Measurements from ENCODE around the gene NRP2. TPM values are rescaled to one million over a fixed set of nuclear protein-coding genes. Genes with fewer than 3 reads are reported as not detected.
A peak's percentile ranks its signal among the peaks of the same experiment; 100 is the strongest.

Gene NRP2
- total RNA-seq, 5 donors from 2014 or later (not counting 1 experiment from before 2014, with no cell fraction given): 0.85 to 1.1 (median 0.93) TPM; not detected in 2

DNA sequence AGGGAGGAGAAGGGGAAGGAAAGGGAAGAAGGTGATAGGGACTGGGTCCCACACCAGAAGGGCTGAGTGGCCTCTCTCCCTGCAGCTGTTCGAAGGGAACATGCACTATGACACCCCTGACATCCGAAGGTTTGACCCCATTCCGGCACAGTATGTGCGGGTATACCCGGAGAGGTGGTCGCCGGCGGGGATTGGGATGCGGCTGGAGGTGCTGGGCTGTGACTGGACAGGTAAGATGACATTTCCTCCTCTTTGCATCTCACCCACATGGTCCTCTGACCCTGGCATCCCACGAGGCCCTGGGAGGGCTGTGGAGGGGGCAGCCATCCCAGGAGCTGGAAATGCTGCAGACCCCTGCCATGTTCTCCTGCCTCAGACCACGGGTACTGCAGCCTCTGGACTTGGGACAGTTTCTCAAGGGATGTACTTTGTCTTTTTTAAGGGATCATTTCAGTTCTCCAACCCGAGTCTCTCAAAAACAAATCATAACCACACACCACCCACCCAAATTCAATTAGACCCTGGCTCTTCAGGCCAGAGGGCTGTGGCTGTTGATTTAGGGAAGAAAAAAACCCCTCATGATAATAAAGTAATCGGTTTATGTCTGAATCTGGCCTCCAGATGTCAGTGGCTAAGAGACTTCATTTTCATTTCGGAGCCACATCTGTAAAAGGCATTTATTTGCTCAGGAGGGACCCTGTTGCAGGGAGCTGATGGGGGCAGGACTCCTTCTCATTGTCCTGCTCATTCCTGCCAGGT is 63.5 kb downstream of the NRP2 start:
- H3K36me3 Mint-ChIP-seq: no peaks in the 10 kb centered on the region
- no peak overlapping the region for H3K27ac ChIP-seq (ENCODE audit: low read length)
- CTCF ChIA-PET: no interaction called here
- no peaks in the 10 kb centered on the region for H3K9me3 ChIP-seq
- peaks cover 14 to 18% of the 10 kb centered on the region in 2 donors for H3K27me3 Mint-ChIP-seq
- H3K4me1 Mint-ChIP-seq: no peaks in the 10 kb centered on the region
- DNase-seq: no peak
- H3K4me1 ChIP-seq (ENCODE audit: control insufficient read depth in 1 of 2, extremely low read depth in 1 of 2, insufficient read depth in 2 of 2, low read length in 2 of 2): no peaks in the 10 kb centered on the region
- H3K4me3 Mint-ChIP-seq: no peak overlapping the region
- H3K27ac Mint-ChIP-seq: no peak overlapping the region
- 75% methylated on average over 9 of the region's 14 CpGs for WGBS (ENCODE audit: insufficient coverage)
- peak in 1 of 4 experiments; percentile 16 for ATAC-seq (replicated peaks in 1 of 4)
- POLR2A ChIA-PET: no interaction called here
- no peaks in the 10 kb centered on the region for H3K9me3 Mint-ChIP-seq
- no peaks in the 10 kb centered on the region for H3K36me3 ChIP-seq (ENCODE audit: control insufficient read depth in 2 of 2, extremely low read depth in 1 of 2, insufficient read depth in 1 of 2, low read length in 1 of 2)
- H3K27me3 ChIP-seq (replicated peaks in 1 of 2; ENCODE audit: control insufficient read depth in 2 of 2, extremely low read depth in 1 of 2, insufficient read depth in 2 of 2, low read length in 1 of 2): peaks cover 0 to 14% of the 10 kb centered on the region in 2 experiments
- H3K4me3 ChIP-seq (ENCODE audit: control insufficient read depth in 1 of 2, extremely low read depth in 1 of 2, low read length in 1 of 2): no peak overlapping the region

DNA sequence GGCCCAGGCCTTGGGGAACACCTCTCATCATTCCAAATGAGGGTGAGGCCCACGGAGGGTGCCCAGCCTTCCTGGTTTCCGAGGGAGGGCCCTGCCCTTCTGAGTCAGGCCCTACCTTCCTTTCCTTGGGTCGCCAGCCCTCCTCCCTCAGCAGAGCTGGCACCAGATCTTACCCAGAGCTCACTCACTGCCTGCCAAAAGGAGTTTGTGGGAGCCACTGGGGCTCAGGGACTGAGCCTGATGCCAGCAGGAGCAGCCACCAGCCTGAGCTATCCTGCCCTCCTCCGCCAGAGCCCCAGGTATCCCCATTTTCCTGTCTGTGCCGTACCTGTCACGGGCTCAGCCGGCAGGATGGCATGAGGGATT is 64.1 kb downstream of the NRP2 start:
- no peak overlapping the region for H3K4me3 Mint-ChIP-seq
- no peaks in the 10 kb centered on the region for H3K36me3 ChIP-seq (ENCODE audit: control insufficient read depth in 2 of 2, extremely low read depth in 1 of 2, insufficient read depth in 1 of 2, low read length in 1 of 2)
- ChIA-PET POLR2A (no interaction called here), CTCF (no interaction called here)
- no peaks in the 10 kb centered on the region for H3K9me3 Mint-ChIP-seq
- peaks cover 13 to 18% of the 10 kb centered on the region in 2 donors for H3K27me3 Mint-ChIP-seq
- H3K9me3 ChIP-seq: no peaks in the 10 kb centered on the region
- H3K4me1 Mint-ChIP-seq: no peaks in the 10 kb centered on the region
- ATAC-seq (replicated peaks in 1 of 4) (no peak), DNase-seq (no peak)
- H3K27ac ChIP-seq (ENCODE audit: low read length): no peak overlapping the region
- no peaks in the 10 kb centered on the region for H3K4me1 ChIP-seq (ENCODE audit: control insufficient read depth in 1 of 2, extremely low read depth in 1 of 2, insufficient read depth in 2 of 2, low read length in 2 of 2)
- no peak overlapping the region for H3K27ac Mint-ChIP-seq
- no peaks in the 10 kb centered on the region for H3K36me3 Mint-ChIP-seq
- WGBS (ENCODE audit: insufficient coverage): 72% methylated on average over 7 of the region's 7 CpGs
- no peak overlapping the region for H3K4me3 ChIP-seq (ENCODE audit: control insufficient read depth in 1 of 2, extremely low read depth in 1 of 2, low read length in 1 of 2)
- H3K27me3 ChIP-seq (replicated peaks in 1 of 2; ENCODE audit: control insufficient read depth in 2 of 2, extremely low read depth in 1 of 2, insufficient read depth in 2 of 2, low read length in 1 of 2): peaks cover 0 to 14% of the 10 kb centered on the region in 2 experiments

DNA sequence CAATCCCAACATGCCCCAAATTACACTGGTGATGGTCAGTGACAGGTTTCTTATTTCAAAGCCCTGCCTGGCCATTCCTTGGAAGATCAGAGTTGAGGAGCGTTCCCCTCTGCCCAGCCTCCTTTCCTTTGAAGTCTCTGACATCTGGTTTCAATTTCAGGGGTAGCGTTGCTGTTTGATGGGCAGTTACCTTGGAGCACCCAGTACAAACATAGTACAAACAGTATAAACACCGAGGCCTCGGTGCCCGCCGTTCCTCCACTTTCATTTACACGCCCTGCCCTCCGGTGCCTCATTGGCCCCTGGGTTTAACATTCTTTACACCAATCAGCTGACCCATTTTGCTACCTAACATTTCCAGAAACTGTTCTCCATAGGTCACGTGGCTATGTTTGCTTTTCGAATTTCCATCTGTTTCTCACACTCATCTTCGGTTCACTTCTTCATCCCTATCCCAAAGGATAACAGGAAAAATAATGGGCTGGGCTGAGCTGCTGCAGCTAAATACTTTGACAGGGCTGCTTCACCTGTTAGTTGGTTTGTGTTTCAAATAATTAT is 65.6 kb downstream of the NRP2 start:
- Histone ChIP-seq H3K27ac (ENCODE audit: low read length) (no peak overlapping the region), H3K9me3 (no peaks in the 10 kb centered on the region), H3K4me1 (ENCODE audit: control insufficient read depth in 1 of 2, extremely low read depth in 1 of 2, insufficient read depth in 2 of 2, low read length in 2 of 2) (no peaks in the 10 kb centered on the region), H3K4me3 (ENCODE audit: control insufficient read depth in 1 of 2, extremely low read depth in 1 of 2, low read length in 1 of 2) (no peak overlapping the region), H3K27me3 (replicated peaks in 1 of 2; ENCODE audit: control insufficient read depth in 2 of 2, extremely low read depth in 1 of 2, insufficient read depth in 2 of 2, low read length in 1 of 2) (peaks cover 0 to 20% of the 10 kb centered on the region in 2 experiments), H3K36me3 (ENCODE audit: control insufficient read depth in 2 of 2, extremely low read depth in 1 of 2, insufficient read depth in 1 of 2, low read length in 1 of 2) (no peaks in the 10 kb centered on the region)
- ChIA-PET POLR2A (no interaction called here), CTCF (no interaction called here)
- Mint-ChIP-seq H3K4me3 (no peak overlapping the region), H3K9me3 (no peaks in the 10 kb centered on the region), H3K4me1 (no peaks in the 10 kb centered on the region), H3K27me3 (peaks cover 11 to 16% of the 10 kb centered on the region in 2 donors), H3K27ac (no peak overlapping the region), H3K36me3 (no peaks in the 10 kb centered on the region)
- ATAC-seq (replicated peaks in 1 of 4): no peak
- WGBS (ENCODE audit: insufficient coverage): 89% methylated on average over 7 of the region's 11 CpGs
- DNase-seq: no peak

DNA sequence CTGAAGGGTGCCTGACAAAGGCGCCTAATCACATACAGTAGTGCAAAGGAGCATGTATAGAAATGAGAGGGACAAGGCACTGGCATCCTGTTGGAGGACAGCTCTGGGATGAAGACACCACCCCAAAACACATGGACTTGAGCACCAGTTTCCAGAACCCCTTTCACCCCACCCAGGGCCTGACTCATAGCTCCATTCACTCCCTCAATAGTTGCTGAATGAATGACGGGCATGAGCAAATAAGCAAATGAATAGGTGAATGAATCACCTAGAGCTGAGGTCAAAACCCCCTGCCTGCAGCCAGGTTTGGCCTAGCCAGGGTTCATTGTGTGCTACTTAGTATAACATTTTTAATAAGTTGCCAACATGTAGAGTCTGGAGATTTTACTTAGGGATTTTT is 66.3 kb downstream of the NRP2 start:
- Histone ChIP-seq H3K36me3 (ENCODE audit: control insufficient read depth in 2 of 2, extremely low read depth in 1 of 2, insufficient read depth in 1 of 2, low read length in 1 of 2) (no peaks in the 10 kb centered on the region), H3K4me3 (ENCODE audit: control insufficient read depth in 1 of 2, extremely low read depth in 1 of 2, low read length in 1 of 2) (no peak overlapping the region), H3K4me1 (ENCODE audit: control insufficient read depth in 1 of 2, extremely low read depth in 1 of 2, insufficient read depth in 2 of 2, low read length in 2 of 2) (no peaks in the 10 kb centered on the region), H3K9me3 (no peaks in the 10 kb centered on the region), H3K27me3 (replicated peaks in 1 of 2; ENCODE audit: control insufficient read depth in 2 of 2, extremely low read depth in 1 of 2, insufficient read depth in 2 of 2, low read length in 1 of 2) (peaks cover 0 to 17% of the 10 kb centered on the region in 2 experiments), H3K27ac (ENCODE audit: low read length) (no peak overlapping the region)
- no CpG with 5 or more reads among the region's 2 CpGs for WGBS (ENCODE audit: insufficient coverage)
- no peaks in the 10 kb centered on the region for H3K4me1 Mint-ChIP-seq
- ATAC-seq (replicated peaks in 1 of 4): no peak
- DNase-seq: no peak
- H3K36me3 Mint-ChIP-seq: no peaks in the 10 kb centered on the region
- no peaks in the 10 kb centered on the region for H3K9me3 Mint-ChIP-seq
- ChIA-PET CTCF (no interaction called here), POLR2A (no interaction called here)
- H3K27me3 Mint-ChIP-seq: peaks cover 11 to 16% of the 10 kb centered on the region in 2 donors
- no peak overlapping the region for H3K27ac Mint-ChIP-seq
- no peak overlapping the region for H3K4me3 Mint-ChIP-seq

DNA sequence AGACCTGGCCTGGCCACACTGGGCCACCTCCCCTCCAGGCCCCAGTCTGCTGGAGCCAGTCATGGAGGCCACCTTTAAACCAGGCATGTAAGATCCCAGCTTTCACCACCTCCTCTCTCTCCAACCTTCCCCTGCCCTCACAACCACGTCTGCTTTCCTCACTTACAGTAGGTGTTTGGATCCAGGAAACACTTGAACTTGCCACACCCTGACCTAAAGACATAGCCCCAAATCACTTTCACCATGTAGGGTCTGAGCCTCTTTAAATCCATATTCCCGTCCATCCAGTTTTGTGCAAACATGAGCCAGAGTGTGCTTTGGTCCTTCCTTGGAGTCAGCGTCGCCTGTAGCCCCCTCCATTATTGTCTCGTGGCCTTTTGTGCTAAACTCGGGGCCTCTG is 66.8 kb downstream of the NRP2 start:
- H3K36me3 Mint-ChIP-seq: no peaks in the 10 kb centered on the region
- no peaks in the 10 kb centered on the region for H3K4me1 Mint-ChIP-seq
- ChIA-PET POLR2A (no interaction called here), CTCF (no interaction called here)
- Histone ChIP-seq H3K36me3 (ENCODE audit: control insufficient read depth in 2 of 2, extremely low read depth in 1 of 2, insufficient read depth in 1 of 2, low read length in 1 of 2) (no peaks in the 10 kb centered on the region), H3K4me1 (ENCODE audit: control insufficient read depth in 1 of 2, extremely low read depth in 1 of 2, insufficient read depth in 2 of 2, low read length in 2 of 2) (no peaks in the 10 kb centered on the region), H3K9me3 (no peaks in the 10 kb centered on the region), H3K4me3 (ENCODE audit: control insufficient read depth in 1 of 2, extremely low read depth in 1 of 2, low read length in 1 of 2) (no peak overlapping the region), H3K27me3 (replicated peaks in 1 of 2; ENCODE audit: control insufficient read depth in 2 of 2, extremely low read depth in 1 of 2, insufficient read depth in 2 of 2, low read length in 1 of 2) (peaks cover 0 to 17% of the 10 kb centered on the region in 2 experiments), H3K27ac (ENCODE audit: low read length) (no peak overlapping the region)
- H3K27ac Mint-ChIP-seq: no peak overlapping the region
- ATAC-seq (replicated peaks in 1 of 4): no peak
- H3K4me3 Mint-ChIP-seq: no peak overlapping the region
- DNase-seq: no peak
- H3K27me3 Mint-ChIP-seq: peaks cover 11 to 16% of the 10 kb centered on the region in 2 donors
- WGBS (ENCODE audit: insufficient coverage): 87% methylated on average over 4 of the region's 6 CpGs
- H3K9me3 Mint-ChIP-seq: no peaks in the 10 kb centered on the region

DNA sequence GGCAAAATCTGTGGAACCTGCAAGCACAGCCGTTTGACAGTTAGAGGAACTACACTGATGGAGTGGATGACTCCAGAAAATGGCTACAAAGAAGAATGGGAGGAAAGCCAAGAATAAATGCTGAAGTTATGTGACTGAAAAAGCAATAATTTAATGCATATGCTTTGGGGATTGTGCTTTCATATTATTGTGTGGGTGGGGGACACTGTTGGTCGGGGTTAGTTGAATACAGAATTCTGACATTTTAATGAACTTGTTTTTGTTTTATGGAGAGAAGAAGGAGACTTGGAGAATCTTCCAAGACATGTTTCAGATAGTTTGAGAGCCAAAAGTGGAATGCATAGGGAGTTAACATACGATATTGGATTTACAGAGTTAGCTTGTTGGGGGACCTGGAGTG is 68.5 kb downstream of the NRP2 start:
- DNase-seq: no peak
- Histone ChIP-seq H3K9me3 (no peaks in the 10 kb centered on the region), H3K4me1 (ENCODE audit: control insufficient read depth in 1 of 2, extremely low read depth in 1 of 2, insufficient read depth in 2 of 2, low read length in 2 of 2) (no peaks in the 10 kb centered on the region), H3K36me3 (ENCODE audit: control insufficient read depth in 2 of 2, extremely low read depth in 1 of 2, insufficient read depth in 1 of 2, low read length in 1 of 2) (no peaks in the 10 kb centered on the region), H3K27ac (ENCODE audit: low read length) (no peak overlapping the region), H3K27me3 (replicated peaks in 1 of 2; ENCODE audit: control insufficient read depth in 2 of 2, extremely low read depth in 1 of 2, insufficient read depth in 2 of 2, low read length in 1 of 2) (peaks cover 0 to 22% of the 10 kb centered on the region in 2 experiments), H3K4me3 (ENCODE audit: control insufficient read depth in 1 of 2, extremely low read depth in 1 of 2, low read length in 1 of 2) (no peak overlapping the region)
- no peaks in the 10 kb centered on the region for H3K36me3 Mint-ChIP-seq
- CTCF ChIA-PET: interaction anchor here in 1 of 2 donors (0.6 kb wide), 1 partner anchor 32 kb away, joined by 5 read pairs; no protein-coding TSS in a partner anchor
- H3K27me3 Mint-ChIP-seq: peaks cover 7 to 16% of the 10 kb centered on the region in 2 donors
- no peaks in the 10 kb centered on the region for H3K9me3 Mint-ChIP-seq
- WGBS (ENCODE audit: insufficient coverage): 66% methylated on average over 3 of the region's 3 CpGs
- H3K4me3 Mint-ChIP-seq: no peak overlapping the region
- ATAC-seq (replicated peaks in 1 of 4): no peak
- H3K27ac Mint-ChIP-seq: no peak overlapping the region
- H3K4me1 Mint-ChIP-seq: no peaks in the 10 kb centered on the region
- POLR2A ChIA-PET: no interaction called here

All from T-cell (primary cell).